Measurements from ENCODE around the gene APAF1. TPM values are rescaled to one million over a fixed set of nuclear protein-coding genes. Genes with fewer than 3 reads are reported as not detected.

APAF1 gene
- total and polyA plus RNA-seq, 9 of the 15 experiments (the other 6 are each of a cell fraction or from before 2014, with no cell fraction given): 5.1 to 15.7 (median 9.9) TPM

- TF ChIP-seq ZNF518B (CRISPR knock-in tag; IDR thresholded peaks at IDR 0.05) (no peak), SNAPC5 (CRISPR knock-in tag; IDR thresholded peaks at IDR 0.05) (no peak), ATF1 (CRISPR knock-in tag; IDR thresholded peaks at IDR 0.05) (no peak), ATF1 (tag; IDR thresholded peaks at IDR 0.05) (peak; percentile 43; the same call in 1 of the 2 replicates), AFF1 (IDR thresholded peaks at IDR 0.05; ENCODE audit: low read depth in 1 of 2, partially characterized antibody in 2 of 2) (no peak), DNMT1 (IDR thresholded peaks at IDR 0.05) (no peak), SAFB2 (IDR thresholded peaks at IDR 0.05; ENCODE audit: borderline replicate concordance, low read depth, low read length, severe bottlenecking) (no peak), XRCC3 (IDR thresholded peaks at IDR 0.05) (no peak), USF2 (CRISPR knock-in tag; IDR thresholded peaks at IDR 0.05) (0 out of 2 replicates have a peak, but pooled peaks have one; percentile 18), ZBTB7A (IDR thresholded peaks at IDR 0.05; ENCODE audit: borderline replicate concordance, control insufficient read depth, low read depth, low read length) (peak; percentile 89; the same call in 1 of the 2 replicates), PRPF4 (IDR thresholded peaks at IDR 0.05; ENCODE audit: insufficient read depth, low read depth, low read length, poor library complexity, severe bottlenecking) (no peak), PML (IDR thresholded peaks at IDR 0.05; ENCODE audit: low read length) (peak; percentile 18; the same call in 1 of the 2 replicates), NR2C2 (CRISPR knock-in tag; IDR thresholded peaks at IDR 0.05) (0 out of 2 replicates have a peak, but pooled peaks have one; percentile 50), NR2C2 (tag; IDR thresholded peaks at IDR 0.05) (no peak), GATAD2B (IDR thresholded peaks at IDR 0.05; ENCODE audit: borderline replicate concordance) (0 out of 2 replicates have a peak, but pooled peaks have one; percentile 18), TGIF2 (CRISPR knock-in tag; IDR thresholded peaks at IDR 0.05) (0 out of 2 replicates have a peak, but pooled peaks have one; percentile 11), MAX (CRISPR knock-in tag; IDR thresholded peaks at IDR 0.05) (no peak), BMI1 (IDR thresholded peaks at IDR 0.05; ENCODE audit: low read length) (no peak), SRF (CRISPR knock-in tag; IDR thresholded peaks at IDR 0.05) (no peak), RFX7 (CRISPR knock-in tag; IDR thresholded peaks at IDR 0.05) (no peak), PHF8 (IDR thresholded peaks at IDR 0.05; ENCODE audit: borderline replicate concordance, low read length) (peak; percentile 43; the same call in 1 of the 2 replicates)
These were observed 718 bp upstream of the APAF1 start (continued) for GRCh38 chr12:98644433-98644711.

Data from K562 (cell line).